ENCODE data around the gene UGT1A9.

DNA sequence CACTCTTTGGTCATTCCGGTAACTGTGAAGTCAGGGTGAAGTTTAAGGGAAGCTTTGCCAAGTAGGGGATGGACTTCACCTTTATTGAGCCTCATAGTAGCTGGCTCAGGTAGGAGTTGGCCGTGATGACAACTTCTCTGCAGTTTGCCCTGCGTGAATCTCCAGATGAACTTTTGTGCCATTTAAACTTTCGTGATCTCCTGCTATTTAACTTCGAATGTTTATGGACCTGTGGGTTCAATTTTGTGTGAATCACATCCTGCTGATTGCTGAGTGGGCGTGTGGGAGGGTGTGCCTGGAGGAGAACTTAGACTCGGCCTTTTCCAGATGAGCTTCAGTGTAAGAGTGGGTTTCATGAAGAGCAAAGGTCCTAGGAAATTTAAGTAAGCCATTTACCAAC lies 92.6 kb downstream of the UGT1A9 start:
- TF ChIP-seq CTCF (IDR thresholded peaks at IDR 0.05) (no peak), POLR2A (IDR thresholded peaks at IDR 0.05) (no peak), POLR2AphosphoS5 (IDR thresholded peaks at IDR 0.05) (no peak), EP300 (IDR thresholded peaks at IDR 0.05) (no peak)
